GM12864 (cell line): ENCODE results near the gene ZXDC.

Experiments used
- DNase-seq: peaks from one replicate; pipeline ENCODE4 v3.0.0-alpha.2; 2011; ENCODE audit warnings: low read depth
- H3K4me3 ChIP-seq: 2 replicates; pipeline ENCODE4 v1.5.1; 2011; ENCODE audit warnings: mild to moderate bottlenecking, low read depth, low read length, control low read depth
- CTCF ChIP-seq: IDR thresholded peaks from 2 replicates; pipeline ENCODE4 v1.5.1; 2011; ENCODE audit warnings: low read depth, mild to moderate bottlenecking, moderate library complexity, low read length, control low read depth, inconsistent platforms; ENCODE audit errors: missing control alignments

The ZXDC gene

GRCh38 chr3:126480861-126481260 is 5.2 kb upstream of the ZXDC start:
- DNase-seq: no peak
- H3K4me3 ChIP-seq: no peak overlapping the region
- TF ChIP-seq CTCF: no peak

- TF ChIP-seq CTCF: no peak
- no peak for DNase-seq
- H3K4me3 ChIP-seq: no peak overlapping the region
Observed at GRCh38 chr3:126480206-126480605, 4.5 kb upstream of the ZXDC start.

GRCh38 chr3:126479642-126480041 is 4.0 kb upstream of the ZXDC start:
- DNase-seq: no peak
- H3K4me3 ChIP-seq: no peak overlapping the region
- TF ChIP-seq CTCF: no peak

- DNase-seq: no peak
- H3K4me3 ChIP-seq: no peak overlapping the region
- TF ChIP-seq CTCF: no peak
Observed at GRCh38 chr3:126478581-126479310, 3.1 kb upstream of the ZXDC start.

- no peak overlapping the region for H3K4me3 ChIP-seq
- TF ChIP-seq CTCF: no peak
- no peak for DNase-seq
Observed at GRCh38 chr3:126477061-126477380, 1.3 kb upstream of the ZXDC start.

- peak overlapping the region; percentile 60 for H3K4me3 ChIP-seq
- no peak for TF ChIP-seq CTCF
- no peak for DNase-seq
Observed at GRCh38 chr3:126476166-126477060, 722 bp upstream of the ZXDC start.
